Activated CD4-positive, alpha-beta T cell treated with anti-CD3 and anti-CD28 coated beads, Interleukin-10, Interleukin-2, amounts not matched to agents 100 ng/mL and 50 ng/mL, durations not matched to agents 16 hours and 8 hours (primary cell): ENCODE data around the gene STAT1.
A peak's percentile ranks its signal among the peaks of the same experiment; 100 is the strongest.
"Not testable (repeated sequence)": the region's sequence is repeated elsewhere in the genome, so short reads cannot be mapped to it uniquely, and the experiment has no call there.

Experiments
- DNase-seq: peaks from one replicate; pipeline ENCODE4 v3.0.0-alpha.2; 2020

STAT1 gene

GRCh38 chr2:191006297-191006696 lies 7.7 kb downstream of the STAT1 start:
- no peak for DNase-seq

DNA sequence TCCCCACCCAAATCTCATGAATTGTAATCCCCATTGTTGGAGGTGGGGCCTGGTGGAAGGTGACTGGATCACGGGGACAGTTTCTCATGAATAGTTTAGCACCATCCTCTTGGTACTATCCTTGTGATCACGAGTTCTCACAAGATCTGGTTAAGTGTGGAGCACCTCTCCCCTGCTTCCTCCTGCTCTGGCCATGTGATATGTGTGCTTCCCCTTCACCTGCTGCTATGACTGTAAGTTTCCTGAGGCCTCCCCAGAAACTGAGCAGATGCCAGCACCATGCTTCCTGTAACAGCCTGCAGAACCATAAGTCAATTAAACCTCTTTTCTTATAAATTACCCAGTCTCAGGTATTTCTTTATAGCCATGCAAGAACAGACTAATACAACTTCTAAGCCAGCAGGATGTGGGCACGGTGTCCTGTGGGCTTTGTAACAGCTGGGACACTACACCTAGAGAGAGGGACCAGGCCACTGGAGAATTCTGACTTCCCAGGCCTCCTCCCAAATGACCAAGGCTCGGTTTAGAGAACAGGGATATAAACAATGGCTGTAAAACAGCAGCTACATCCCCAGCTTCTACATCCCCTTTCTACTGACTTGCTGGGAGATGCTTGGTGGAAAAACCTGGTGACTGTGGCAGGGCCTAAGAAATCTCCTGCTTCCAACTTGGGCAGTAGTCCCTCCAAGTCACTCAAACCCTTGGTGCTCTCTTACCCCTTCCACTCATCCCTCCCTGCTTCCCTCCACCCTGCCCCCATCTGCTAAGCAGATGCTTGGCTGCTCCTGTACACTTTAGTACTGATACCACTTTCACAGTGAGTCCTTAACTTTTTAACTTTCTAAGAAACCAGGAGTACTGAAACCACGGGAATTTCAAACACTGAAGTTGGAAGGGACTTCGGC lies 10.3 kb downstream of the STAT1 start:
- DNase-seq = peak; percentile 39

DNA sequence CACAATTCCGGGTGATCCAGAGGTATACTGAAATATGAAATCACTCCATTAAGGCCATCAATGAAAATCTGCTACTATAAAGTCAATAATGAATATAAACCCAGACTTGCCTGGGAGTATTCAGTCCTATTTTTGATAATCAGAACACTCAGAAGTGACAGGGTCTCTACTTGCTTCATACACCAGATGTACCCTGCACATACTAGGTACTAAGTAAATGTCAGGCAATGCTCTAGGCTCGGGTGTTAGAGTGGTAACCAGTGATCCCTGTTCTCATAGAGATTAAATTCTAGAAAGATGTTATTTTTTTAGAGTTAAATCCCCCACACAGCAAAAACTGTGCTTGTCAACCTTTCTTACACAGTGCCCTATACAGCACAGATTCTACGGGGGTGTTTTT lies 12.3 kb downstream of the STAT1 start:
- no peak for DNase-seq

DNA sequence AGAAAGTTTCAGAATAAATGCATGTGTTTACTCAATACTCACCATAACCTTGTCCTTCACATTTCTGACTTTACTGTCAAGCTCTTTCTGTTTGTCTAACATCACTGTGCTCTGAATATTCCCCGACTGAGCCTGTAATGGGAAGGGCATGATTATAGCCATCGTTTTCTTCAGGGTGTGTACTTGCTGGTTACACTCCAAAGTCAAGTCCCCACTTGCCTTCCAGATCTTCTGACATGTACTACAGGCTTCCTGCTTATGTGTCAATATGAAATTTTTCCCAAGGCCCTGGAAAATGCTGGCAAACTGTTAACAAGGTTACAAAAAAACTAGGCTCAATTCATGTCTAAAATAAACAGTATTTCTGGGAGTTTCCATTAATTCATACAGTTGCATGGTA lies 12.9 kb downstream of the STAT1 start:
- no peak for DNase-seq

DNA sequence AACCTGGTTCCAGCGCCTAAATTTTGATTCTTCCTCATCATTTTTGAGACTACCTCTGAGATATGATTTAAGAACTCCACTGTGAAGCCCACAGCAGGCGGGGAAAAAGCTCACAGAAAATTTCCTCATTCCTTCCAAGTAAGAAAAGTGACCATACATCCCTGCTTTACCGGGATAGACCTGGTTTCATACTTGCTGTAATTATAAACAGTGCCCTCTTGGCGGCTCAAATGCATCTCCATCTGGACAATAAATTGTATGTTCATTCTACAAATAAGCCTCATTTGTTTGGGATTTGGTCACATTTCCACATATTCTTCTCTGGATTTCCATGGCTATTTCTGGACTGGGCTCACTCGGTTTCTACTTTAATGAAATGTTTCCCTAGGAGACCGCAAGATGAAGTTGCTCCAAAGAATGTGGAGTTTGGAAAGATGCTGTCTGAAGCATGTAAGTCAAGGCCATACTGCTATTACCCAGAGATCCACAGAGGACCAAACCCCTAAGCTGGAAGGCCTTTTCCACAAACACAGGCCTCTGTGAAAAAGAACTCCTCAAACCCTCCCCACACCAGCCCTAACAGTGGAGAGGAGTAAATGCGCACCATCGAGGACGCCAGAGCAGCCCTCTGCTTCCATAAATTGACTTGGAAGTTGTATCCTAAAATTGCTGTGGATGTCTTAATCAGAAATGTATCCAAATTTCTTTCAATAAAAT lies 13.9 kb downstream of the STAT1 start:
- no peak for DNase-seq

- DNase-seq = no peak
Measured at GRCh38 chr2:190999058-190999457, 14.9 kb downstream of the STAT1 start.

GRCh38 chr2:190997526-190998113 lies 16.4 kb downstream of the STAT1 start:
- no peak for DNase-seq

- no peak for DNase-seq
Measured at GRCh38 chr2:190996947-190997346, 17.0 kb downstream of the STAT1 start.

DNA sequence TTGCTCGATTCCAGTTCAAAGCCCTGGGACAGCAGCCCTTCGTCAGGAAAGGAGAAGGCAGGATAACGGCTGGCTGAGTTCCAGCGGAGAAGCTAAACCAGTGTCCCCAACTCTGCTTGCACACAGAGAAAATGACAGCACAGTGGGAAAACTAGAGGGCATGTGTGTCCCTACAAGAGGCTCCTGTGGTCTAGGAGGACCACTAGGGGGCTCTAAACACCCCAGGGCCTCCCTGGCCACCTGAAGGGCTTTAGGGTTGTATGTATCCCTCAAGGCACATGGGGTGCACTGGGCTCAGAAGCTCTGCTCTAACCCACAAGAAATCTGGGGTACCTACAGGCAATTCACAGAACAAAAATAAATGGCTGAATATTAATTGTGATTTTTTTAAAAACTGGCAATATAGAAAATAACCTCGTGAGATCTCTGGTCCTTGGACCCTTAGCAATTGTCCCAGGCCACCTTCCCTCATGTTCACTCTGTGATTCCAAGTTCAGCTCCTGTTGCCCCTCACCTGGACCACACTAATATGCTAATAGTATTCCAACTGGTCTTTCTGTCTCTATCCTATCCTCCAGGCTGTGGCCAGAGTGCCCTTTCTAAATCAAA lies 17.5 kb downstream of the STAT1 start:
- DNase-seq = peak; percentile 48

DNA sequence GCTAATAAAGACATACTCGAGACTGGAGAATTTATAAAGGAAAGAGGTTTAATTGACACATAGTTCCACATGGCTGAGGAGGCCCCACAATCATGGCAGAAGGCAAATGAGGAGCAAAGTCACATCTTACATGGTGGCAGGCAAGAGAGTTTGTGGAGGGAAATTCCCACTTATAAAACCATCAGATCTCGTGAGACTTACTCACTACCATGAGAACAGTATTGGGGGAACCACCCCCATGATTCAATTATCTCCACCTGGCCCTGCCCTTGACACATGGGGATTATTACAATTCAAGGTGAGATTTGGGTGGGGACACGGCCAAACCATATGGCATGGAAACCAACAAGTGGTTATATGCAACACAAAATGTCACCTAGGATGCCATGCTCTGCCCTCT lies 18.7 kb downstream of the STAT1 start:
- not testable (repeated sequence) for DNase-seq

DNA sequence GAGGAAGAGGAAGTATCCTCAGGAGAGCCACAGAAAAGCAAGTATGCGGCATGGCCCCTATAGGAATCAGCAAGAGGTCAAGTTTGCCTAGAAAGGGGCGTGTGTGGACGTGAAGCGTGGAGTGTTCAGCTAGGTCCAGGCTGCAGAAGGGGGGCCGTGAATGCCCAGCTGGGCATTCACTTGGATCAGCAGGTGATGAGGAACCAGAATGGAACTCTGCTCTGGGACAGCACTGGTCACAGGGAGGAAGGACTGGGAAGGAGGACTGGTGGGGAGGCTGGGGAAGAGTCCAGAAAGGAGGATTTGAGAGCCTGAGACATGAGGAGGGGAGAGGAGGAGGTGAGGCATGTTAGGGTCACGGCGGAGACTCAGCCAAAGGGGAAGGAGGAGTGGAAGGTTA lies 19.8 kb downstream of the STAT1 start:
- no peak for DNase-seq

- DNase-seq = no peak
Measured at GRCh38 chr2:190993292-190993643, 20.7 kb downstream of the STAT1 start.

GRCh38 chr2:190990132-190990531 lies 23.8 kb downstream of the STAT1 start:
- no peak for DNase-seq

DNA sequence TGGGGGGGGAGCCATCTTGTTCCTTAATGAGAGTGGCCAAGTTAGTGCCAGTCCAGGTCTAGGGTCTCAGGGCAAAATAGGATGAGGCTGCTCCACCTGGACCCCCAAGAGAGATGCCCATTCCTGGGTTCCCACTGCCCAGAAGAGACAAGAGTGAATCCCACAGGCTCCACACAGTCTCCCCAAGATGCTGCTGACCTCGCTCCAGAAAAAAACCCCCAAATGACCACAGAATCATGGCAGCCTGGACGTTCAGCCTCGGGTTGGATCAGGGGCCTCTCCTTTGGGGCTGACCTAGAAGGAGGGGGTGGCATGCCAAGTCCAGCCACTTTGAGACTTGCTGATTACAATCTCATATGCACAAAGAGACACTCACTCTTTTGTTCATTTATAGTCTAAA lies 25.1 kb downstream of the STAT1 start:
- no peak for DNase-seq

- no peak for DNase-seq
Measured at GRCh38 chr2:190987938-190988337, 26.0 kb downstream of the STAT1 start.

- DNase-seq = no peak
Measured at GRCh38 chr2:190987116-190987515, 26.9 kb downstream of the STAT1 start.

DNA sequence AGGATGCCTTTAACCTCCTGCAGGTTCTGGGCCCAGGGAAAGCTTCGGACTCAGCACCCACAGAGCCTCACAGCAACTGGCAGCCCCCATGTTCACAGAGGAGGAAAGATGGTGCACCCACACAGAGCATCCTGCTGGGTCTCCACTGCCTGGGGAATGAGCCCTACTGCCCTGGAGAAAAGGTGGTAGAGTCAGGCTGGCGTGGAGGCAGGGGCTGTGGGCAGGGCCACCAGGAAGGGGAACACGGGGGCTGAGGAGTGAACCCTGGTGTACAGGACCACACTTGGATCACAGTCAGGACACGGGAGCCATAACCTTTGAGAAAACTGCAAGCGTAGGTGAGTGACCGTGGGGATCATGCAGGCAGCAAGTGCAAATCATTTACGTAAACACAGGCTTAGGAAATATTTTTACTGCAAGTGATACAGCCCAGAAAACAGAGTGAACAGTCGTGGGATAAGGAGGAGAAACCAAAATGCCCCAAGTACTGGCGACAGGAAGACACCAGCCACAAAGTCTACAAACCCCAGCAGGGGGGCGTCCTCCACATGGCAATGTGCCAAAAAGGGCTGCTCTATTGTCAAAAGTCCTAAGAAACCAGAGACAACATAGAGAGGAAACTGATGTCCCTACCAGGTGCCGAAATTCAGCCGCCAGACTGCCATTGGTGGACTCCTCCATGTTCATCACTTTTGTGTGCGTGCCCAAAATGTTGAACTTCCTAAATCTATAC lies 27.6 kb downstream of the STAT1 start:
- DNase-seq = no peak

DNA sequence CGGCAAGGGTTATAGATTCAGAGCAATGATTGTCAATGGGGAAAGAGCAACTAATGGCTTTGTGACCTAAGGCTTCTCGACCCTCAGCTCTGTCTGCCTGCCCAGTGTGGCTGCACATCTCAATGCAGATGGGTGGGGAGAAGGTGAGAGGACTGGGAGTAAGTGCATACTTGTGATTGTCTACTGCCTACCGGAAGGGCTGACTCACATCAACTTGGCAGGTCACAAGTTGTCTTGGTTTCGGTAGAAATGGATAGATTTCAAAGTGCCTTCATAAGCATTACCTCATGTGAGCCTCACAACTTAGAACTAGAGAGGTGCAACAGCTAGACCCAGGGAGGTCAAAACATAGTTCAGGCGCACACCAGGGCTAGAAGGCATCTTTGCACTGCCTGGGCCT lies 29.4 kb downstream of the STAT1 start:
- DNase-seq = peak; percentile 60

DNA sequence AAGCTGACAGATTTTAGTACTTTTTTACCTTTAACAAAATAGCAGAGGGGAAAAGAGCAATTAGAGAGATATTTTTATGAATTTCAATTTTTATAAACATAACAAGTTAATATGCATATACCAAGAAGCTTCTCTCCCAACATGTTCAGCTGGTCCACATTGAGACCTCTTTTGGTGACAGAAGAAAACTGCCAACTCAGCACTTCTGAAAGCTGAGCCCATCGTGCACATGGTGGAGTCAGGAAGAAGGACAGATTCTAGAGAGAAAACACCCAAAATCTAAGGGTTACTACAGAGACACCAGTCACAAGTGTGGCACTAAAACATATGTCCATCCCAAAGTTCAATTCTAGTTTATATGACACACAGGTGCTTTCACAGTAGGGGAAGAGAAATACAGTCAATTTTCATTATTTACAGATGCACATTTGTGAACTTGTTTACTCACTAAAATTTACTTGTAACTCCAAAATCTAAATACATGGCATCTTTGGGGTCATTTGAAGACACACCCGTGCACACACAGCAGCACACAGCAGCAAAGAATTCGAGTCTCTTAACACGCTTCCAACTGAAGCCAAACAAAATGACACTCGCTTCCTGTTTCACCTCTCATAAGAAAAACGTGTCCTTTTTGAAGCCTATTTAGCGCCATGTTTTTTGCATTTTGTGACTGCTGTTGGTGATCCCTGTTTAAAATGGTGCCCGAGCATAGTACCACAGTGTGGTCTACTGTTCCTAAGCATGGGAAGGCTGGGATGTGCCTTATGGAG lies 31.5 kb downstream of the STAT1 start:
- no peak for DNase-seq

GRCh38 chr2:190981733-190982132 lies 32.2 kb downstream of the STAT1 start:
- DNase-seq = no peak

- no peak for DNase-seq
Measured at GRCh38 chr2:190981333-190981732, 32.6 kb downstream of the STAT1 start.

DNA sequence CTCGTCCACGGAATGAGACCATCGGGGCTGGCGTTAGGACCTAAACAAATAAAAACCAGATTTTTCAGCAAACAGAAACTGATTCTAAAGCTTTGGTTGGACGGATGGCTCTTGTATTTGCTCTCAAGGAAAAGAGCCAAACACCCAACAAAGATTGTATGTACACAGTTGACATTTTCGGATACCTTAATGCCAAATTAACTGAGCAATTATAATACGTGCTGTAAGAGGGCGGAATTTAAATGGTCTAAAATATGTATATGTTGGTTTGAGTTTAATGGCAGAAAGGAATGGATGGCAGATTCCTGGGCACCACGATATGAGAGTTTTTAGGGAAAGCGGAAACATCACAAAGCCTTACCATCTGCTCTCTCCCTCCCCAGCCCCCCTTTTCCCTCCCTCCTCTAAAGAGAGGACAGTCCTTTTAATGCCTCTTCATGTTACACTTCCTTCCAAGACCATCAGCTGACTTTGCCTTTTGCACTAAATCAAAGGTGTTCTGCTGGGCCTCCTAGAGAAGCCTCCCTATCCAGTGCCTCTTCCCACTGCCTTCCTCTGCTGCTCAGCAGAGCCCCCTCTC lies 33.3 kb downstream of the STAT1 start:
- no peak for DNase-seq
